Lower lobe of right lung (tissue), 2 donors: ENCODE data around the gene PCNX1. TPM values are rescaled to one million over a fixed set of nuclear protein-coding genes. Genes with fewer than 3 reads are reported as not detected.

Source experiments
- ATAC-seq, 2 donors: fragments of 200-7000 bp; cut with Tn5 transposase; one replicate each; pipeline ENCODE4 v1.9.1; 2020 to 2022; ENCODE audit warnings: mild to moderate bottlenecking in 2 of 2, moderate library complexity in 2 of 2
- DNase-seq: peaks from one replicate; pipeline ENCODE4 v3.0.0-alpha.2; 2020
- H3K27ac ChIP-seq: fragments of 200-600 bp; one replicate; pipeline ENCODE4 v1.8.0; 2022
- H3K27me3 ChIP-seq: fragments of 200-600 bp; one replicate; pipeline ENCODE4 v1.8.0; 2022; ENCODE audit warnings: low read depth
- H3K36me3 ChIP-seq: fragments of 200-600 bp; one replicate; pipeline ENCODE4 v1.8.0; 2022; ENCODE audit warnings: mild to moderate bottlenecking
- H3K4me1 ChIP-seq: fragments of 200-600 bp; one replicate; pipeline ENCODE4 v1.8.0; 2022
- H3K4me3 ChIP-seq: fragments of 200-600 bp; one replicate; pipeline ENCODE4 v1.8.0; 2022; ENCODE audit warnings: mild to moderate bottlenecking
- H3K9me3 ChIP-seq: fragments of 200-600 bp; one replicate; pipeline ENCODE4 v1.8.0; 2022
- CTCF ChIP-seq: fragments of 200-600 bp; IDR thresholded peaks from one replicate; pipeline ENCODE4 v1.8.0; 2022; ENCODE audit warnings: antibody characterized with exemption, mild to moderate bottlenecking
- intact Hi-C: fragments of 100-400 bp; cut with DNase I; formaldehyde crosslinking; loops from one replicate; pipeline ENCODE4 v1.11.0; 2022
- total RNA-seq: library from RNA; stranded (reverse); fragmentation: NEBNext Ultra II Directional; extraction: Animal tissue kit (Norgen Biotek cat#: 25700); gene quantifications from one replicate; pipeline ENCODE4 v1.2.1, GENCODE V29; 2021
- donor health status: DM: no; HTN: yes; CAD: no; lungs with severe emphysema.

The PCNX1 gene
- total RNA-seq, 1 donor from 2014 or later, result 49.9 TPM

- H3K36me3 ChIP-seq, result peaks cover 62% of the 10 kb centered on the region
Observed at GRCh38 chr14:71089971-71090370, 182.7 kb downstream of the PCNX1 start.

GRCh38 chr14:71094722-71095121 lies 187.5 kb downstream of the PCNX1 start:
- Histone ChIP-seq H3K36me3 (peaks cover 26% of the 10 kb centered on the region), H3K4me3 (no peak overlapping the region)

More at GRCh38 chr14:71089971-71090370, 182.7 kb downstream of the PCNX1 start:
- H3K4me3 ChIP-seq, result no peak overlapping the region
- H3K9me3 ChIP-seq, result no peaks in the 10 kb centered on the region
- ATAC-seq, result no peak
- DNase-seq, result no peak
- no peak overlapping the region for H3K27ac ChIP-seq
- H3K27me3 ChIP-seq, result no peaks in the 10 kb centered on the region
- no peaks in the 10 kb centered on the region for H3K4me1 ChIP-seq
- TF ChIP-seq CTCF, result no peak
- intact Hi-C loops, result no loop called here

GRCh38 chr14:71096947-71097346 lies 189.7 kb downstream of the PCNX1 start:
- TF ChIP-seq CTCF, result no peak
- no peak for DNase-seq
- intact Hi-C loops, result no loop called here
- H3K4me3 ChIP-seq, result no peak overlapping the region
- no peaks in the 10 kb centered on the region for H3K9me3 ChIP-seq
- no peaks in the 10 kb centered on the region for H3K27me3 ChIP-seq
- no peak for ATAC-seq
- H3K27ac ChIP-seq, result no peak overlapping the region
- no peaks in the 10 kb centered on the region for H3K4me1 ChIP-seq
- H3K36me3 ChIP-seq, result peaks cover 15% of the 10 kb centered on the region

More at GRCh38 chr14:71094722-71095121, 187.5 kb downstream of the PCNX1 start:
- intact Hi-C loops, result no loop called here
- no peaks in the 10 kb centered on the region for H3K27me3 ChIP-seq
- ATAC-seq, result no peak
- no peaks in the 10 kb centered on the region for H3K4me1 ChIP-seq
- no peak for DNase-seq
- H3K9me3 ChIP-seq, result no peaks in the 10 kb centered on the region
- no peak for TF ChIP-seq CTCF
- no peak overlapping the region for H3K27ac ChIP-seq

- peak; percentile 50 to 69 for ATAC-seq
Observed at GRCh38 chr14:71103662-71104484, 196.6 kb downstream of the PCNX1 start.

GRCh38 chr14:71105177-71105576 lies 197.9 kb downstream of the PCNX1 start:
- Histone ChIP-seq H3K4me3 (no peak overlapping the region), H3K36me3 (peaks cover 83% of the 10 kb centered on the region), H3K27me3 (no peaks in the 10 kb centered on the region), H3K4me1 (no peaks in the 10 kb centered on the region), H3K9me3 (no peaks in the 10 kb centered on the region), H3K27ac (no peak overlapping the region)
- TF ChIP-seq CTCF, result no peak
- DNase-seq (no peak), ATAC-seq (no peak)
- intact Hi-C loops, result no loop called here

More at GRCh38 chr14:71103662-71104484, 196.6 kb downstream of the PCNX1 start:
- no peak overlapping the region for H3K4me3 ChIP-seq
- no peaks in the 10 kb centered on the region for H3K27me3 ChIP-seq
- intact Hi-C loops, result no loop called here
- H3K36me3 ChIP-seq, result peaks cover 70% of the 10 kb centered on the region
- no peaks in the 10 kb centered on the region for H3K4me1 ChIP-seq
- no peak overlapping the region for H3K27ac ChIP-seq
- DNase-seq, result no peak
- peak; percentile 72 for TF ChIP-seq CTCF
- no peaks in the 10 kb centered on the region for H3K9me3 ChIP-seq
